Prostate gland (tissue), 2 donors: Measurements from ENCODE around the gene SASH1. TPM values are rescaled to one million over a fixed set of nuclear protein-coding genes. Genes with fewer than 3 reads are reported as not detected.

Source experiments
- DNase-seq: peaks from one replicate; pipeline ENCODE4 v3.0.0-alpha.2; 2019; ENCODE audit warnings: low spot score
- H3K27ac ChIP-seq, 2 donors: fragments of 200-600 bp; sonication (generic); 2 replicates each; pipeline ENCODE4 v1.5.1; 2017 to 2019
- H3K27me3 ChIP-seq: fragments of 200-600 bp; sonication (generic); replicated peaks from 2 replicates; pipeline ENCODE4 v1.5.1; 2019; ENCODE audit not compliant: insufficient read depth
- H3K36me3 ChIP-seq, 2 donors: fragments of 200-600 bp; sonication (generic); 1 replicate in 1 of 2; 2 replicates in 1 of 2; pipeline versions ENCODE4 v1.5.1 to v1.8.1; 2017 to 2019
- H3K4me1 ChIP-seq: fragments of 200-600 bp; sonication (generic); replicated peaks from 2 replicates; pipeline ENCODE4 v1.5.1; 2019
- H3K4me3 ChIP-seq, 2 donors: fragments of 200-600 bp; sonication (generic); 2 replicates each; pipeline ENCODE4 v1.5.1; 2017 to 2019
- H3K9me3 ChIP-seq: fragments of 200-600 bp; sonication (generic); 2 replicates; pipeline ENCODE4 v1.5.1; 2017
- POLR2A ChIP-seq: fragments of 450-650 bp; IDR thresholded peaks from one replicate; pipeline ENCODE4 v1.6.1; 2016; ENCODE audit warnings: antibody characterized with exemption, mild to moderate bottlenecking
- POLR2AphosphoS5 ChIP-seq: sonication (generic); formaldehyde crosslinking; IDR thresholded peaks from one replicate; pipeline ENCODE4 v1.6.1; 2017; ENCODE audit warnings: antibody characterized with exemption
- WGBS: methylation state at CpG from one replicate; pipeline ENCODE4 v1.1.5; 2018; 5-methylcytosine and 5-hydroxymethylcytosine counted together
- intact Hi-C: fragments of 100-400 bp; cut with DNase I; formaldehyde crosslinking; loops from one replicate; pipeline ENCODE4 v1.14.2; 2022
- total RNA-seq, 2 donors: library from RNA; depleted of rRNA; stranded (reverse); fragments of >200 nt; gene quantifications; one replicate each; pipeline ENCODE4 v1.1.0, GENCODE V29; 2016
- TF ChIP-seq, protein P1 (sequence below), 4 experiments: fragments of 200-600 bp in 2 of 4; fragments of 450-650 bp in 2 of 4; sonication (generic) in 2 of 4; IDR thresholded peaks; 1 replicate in 3 of 4; 2 replicates in 1 of 4; pipeline ENCODE4 v1.5.1; 2016 to 2019; ENCODE audit warnings: antibody characterized with exemption in 4 of 4, mild to moderate bottlenecking in 2 of 4, moderate library complexity in 2 of 4

The SASH1 gene
- total RNA-seq, 2 donors from 2014 or later: 34.3 to 48.6 TPM

DNA sequence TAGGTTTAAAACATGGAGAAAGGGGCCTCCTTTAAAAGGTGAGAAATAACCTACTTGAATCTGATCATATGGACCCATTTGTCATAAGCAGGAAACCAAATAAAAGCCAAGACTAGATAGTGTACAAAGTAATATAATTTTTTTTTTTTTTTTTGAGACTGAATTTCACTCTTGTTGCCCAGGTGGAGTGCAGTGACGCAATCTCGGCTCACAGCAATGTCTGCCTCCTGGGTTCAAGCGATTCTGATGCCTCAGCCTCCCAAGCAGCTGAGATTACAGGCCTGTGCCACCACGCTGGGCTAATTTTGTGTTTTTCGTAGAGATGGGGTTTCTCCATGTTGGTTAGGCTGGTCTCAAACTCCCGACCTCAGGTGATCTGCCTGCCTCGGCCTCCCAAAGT is 89.2 kb downstream of the SASH1 start:
- DNase-seq: no peak
- Histone ChIP-seq H3K36me3 (no peaks in the 10 kb centered on the region), H3K27ac (no peak overlapping the region), H3K4me1 (no peaks in the 10 kb centered on the region), H3K4me3 (no peak overlapping the region), H3K9me3 (no peaks in the 10 kb centered on the region), H3K27me3 (no peaks in the 10 kb centered on the region)
- TF ChIP-seq, protein P1, sequence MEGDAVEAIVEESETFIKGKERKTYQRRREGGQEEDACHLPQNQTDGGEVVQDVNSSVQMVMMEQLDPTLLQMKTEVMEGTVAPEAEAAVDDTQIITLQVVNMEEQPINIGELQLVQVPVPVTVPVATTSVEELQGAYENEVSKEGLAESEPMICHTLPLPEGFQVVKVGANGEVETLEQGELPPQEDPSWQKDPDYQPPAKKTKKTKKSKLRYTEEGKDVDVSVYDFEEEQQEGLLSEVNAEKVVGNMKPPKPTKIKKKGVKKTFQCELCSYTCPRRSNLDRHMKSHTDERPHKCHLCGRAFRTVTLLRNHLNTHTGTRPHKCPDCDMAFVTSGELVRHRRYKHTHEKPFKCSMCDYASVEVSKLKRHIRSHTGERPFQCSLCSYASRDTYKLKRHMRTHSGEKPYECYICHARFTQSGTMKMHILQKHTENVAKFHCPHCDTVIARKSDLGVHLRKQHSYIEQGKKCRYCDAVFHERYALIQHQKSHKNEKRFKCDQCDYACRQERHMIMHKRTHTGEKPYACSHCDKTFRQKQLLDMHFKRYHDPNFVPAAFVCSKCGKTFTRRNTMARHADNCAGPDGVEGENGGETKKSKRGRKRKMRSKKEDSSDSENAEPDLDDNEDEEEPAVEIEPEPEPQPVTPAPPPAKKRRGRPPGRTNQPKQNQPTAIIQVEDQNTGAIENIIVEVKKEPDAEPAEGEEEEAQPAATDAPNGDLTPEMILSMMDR (IDR thresholded peaks at IDR 0.05): no peak
- no peak for TF ChIP-seq POLR2AphosphoS5
- no peak for TF ChIP-seq POLR2A
- intact Hi-C loops: no loop called here
- whole genome bisulfite sequencing: 92% methylated on average over 7 of the region's 7 CpGs

DNA sequence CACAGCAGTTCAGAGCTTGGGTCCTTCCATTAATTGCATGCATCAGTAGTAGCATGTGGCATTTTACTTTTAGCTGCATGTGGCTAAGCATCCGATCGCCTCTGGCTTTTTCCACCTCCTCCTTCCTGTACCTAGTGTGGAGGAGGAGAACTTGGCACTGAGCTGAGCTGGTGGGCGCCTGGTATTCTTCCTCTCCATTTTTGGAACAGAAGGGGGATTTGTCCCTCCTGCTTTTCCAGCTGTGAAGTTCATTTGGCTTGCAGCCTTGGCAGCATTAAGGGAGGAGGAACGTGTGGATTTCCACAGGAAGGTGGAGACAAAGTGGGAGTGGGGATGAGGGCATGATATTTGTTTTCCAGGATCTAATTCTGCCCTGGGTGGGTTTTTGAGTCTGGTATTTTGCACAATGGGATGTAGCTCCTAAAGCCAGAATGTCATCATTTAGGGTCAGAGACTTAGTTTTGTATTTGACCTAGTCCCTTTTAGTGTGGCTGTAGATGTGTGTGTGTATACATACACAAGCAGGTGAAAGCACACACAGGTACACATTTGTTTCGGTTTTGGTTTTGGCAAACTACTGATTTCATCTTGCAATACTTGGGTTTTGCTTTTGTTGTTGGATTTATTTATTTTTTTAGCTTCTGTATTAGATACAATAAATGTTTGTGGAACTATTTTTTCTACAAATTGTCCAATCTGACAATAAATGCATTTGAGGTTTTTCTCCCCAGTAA is 90.0 kb downstream of the SASH1 start:
- Histone ChIP-seq H3K9me3 (no peaks in the 10 kb centered on the region), H3K27ac (no peak overlapping the region), H3K36me3 (no peaks in the 10 kb centered on the region), H3K27me3 (no peaks in the 10 kb centered on the region), H3K4me3 (no peak overlapping the region), H3K4me1 (no peaks in the 10 kb centered on the region)
- TF ChIP-seq POLR2AphosphoS5 (no peak), POLR2A (no peak)
- TF ChIP-seq, protein P1 (IDR thresholded peaks at IDR 0.05): no peak
- WGBS: 35% methylated on average over 5 of the region's 5 CpGs
- DNase-seq: no peak
- intact Hi-C loops: no loop called here

DNA sequence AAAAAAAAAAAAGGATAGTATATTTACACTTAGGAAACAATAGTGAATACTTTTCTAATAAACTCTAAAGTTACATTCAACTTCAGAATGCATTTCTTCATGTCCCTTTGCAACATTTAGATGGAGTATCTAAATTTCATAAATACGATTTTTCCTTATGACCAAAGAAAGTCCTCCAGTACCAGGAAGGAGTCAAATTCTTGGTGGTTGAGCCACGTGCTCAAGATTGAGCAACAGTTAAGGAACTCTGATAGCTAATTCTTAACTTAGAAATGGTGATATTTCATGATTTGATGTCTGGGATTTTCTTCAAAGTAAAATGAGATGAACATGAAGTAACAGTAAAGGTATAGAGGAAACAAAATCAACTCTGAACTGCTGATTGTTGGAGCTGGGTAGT is 92.7 kb downstream of the SASH1 start:
- intact Hi-C loops: no loop called here
- no peaks in the 10 kb centered on the region for H3K36me3 ChIP-seq
- no peaks in the 10 kb centered on the region for H3K27me3 ChIP-seq
- 64% methylated on average over 2 of the region's 2 CpGs for WGBS
- no peaks in the 10 kb centered on the region for H3K4me1 ChIP-seq
- H3K27ac ChIP-seq: no peak overlapping the region
- DNase-seq: no peak
- TF ChIP-seq POLR2A (no peak), POLR2AphosphoS5 (no peak)
- TF ChIP-seq, protein P1 (IDR thresholded peaks at IDR 0.05): no peak
- H3K9me3 ChIP-seq: no peaks in the 10 kb centered on the region
- H3K4me3 ChIP-seq: no peak overlapping the region

DNA sequence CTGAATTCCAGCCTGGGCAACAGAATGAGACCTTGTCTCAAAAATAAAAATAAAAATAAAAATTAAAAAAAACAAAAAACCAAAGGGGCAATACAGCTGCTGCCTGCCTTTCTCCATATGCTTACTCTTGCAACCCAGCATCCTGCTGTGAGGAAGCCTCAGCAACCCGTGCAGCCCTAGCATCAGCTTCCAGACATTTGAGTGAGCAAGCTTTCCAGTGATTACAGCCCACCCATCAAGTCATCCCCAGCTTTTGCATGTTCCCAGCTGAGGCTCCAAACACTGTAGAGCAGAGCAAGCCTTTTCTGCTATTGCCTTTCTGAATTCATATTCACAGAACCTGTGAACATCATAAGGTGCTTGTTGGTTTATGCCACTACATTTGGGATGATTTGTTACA is 93.8 kb downstream of the SASH1 start:
- Histone ChIP-seq H3K27ac (no peak overlapping the region), H3K9me3 (no peaks in the 10 kb centered on the region), H3K36me3 (no peaks in the 10 kb centered on the region), H3K4me1 (no peaks in the 10 kb centered on the region), H3K27me3 (no peaks in the 10 kb centered on the region), H3K4me3 (no peak overlapping the region)
- intact Hi-C loops: no loop called here
- DNase-seq: no peak
- WGBS: 91% methylated on average over 1 of the region's 1 CpG
- TF ChIP-seq POLR2AphosphoS5: no peak
- TF ChIP-seq POLR2A: no peak
- TF ChIP-seq, protein P1 (IDR thresholded peaks at IDR 0.05): no peak

DNA sequence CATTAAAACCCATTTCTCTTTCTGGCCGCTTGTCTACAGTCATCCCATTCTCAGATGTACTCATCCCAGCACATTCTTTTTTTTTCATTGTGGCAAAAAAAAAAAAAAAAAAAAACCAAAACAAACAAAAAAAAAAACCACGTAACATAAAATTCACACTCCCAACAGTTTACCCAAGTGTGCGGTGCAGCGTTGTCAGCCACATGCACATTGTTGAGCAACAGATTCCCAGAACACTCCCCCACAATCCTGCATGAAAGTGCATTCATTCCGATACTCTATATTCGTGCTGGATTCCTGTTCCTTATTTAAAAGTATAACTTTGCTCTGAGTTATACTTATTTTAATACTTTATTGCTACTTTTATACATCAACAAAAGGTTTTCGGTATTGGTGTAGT is 96.0 kb downstream of the SASH1 start:
- TF ChIP-seq, protein P1 (IDR thresholded peaks at IDR 0.05): no peak
- TF ChIP-seq POLR2AphosphoS5 (no peak), POLR2A (no peak)
- intact Hi-C loops: no loop called here
- H3K27ac ChIP-seq: no peak overlapping the region
- no peaks in the 10 kb centered on the region for H3K9me3 ChIP-seq
- no peaks in the 10 kb centered on the region for H3K27me3 ChIP-seq
- no peak overlapping the region for H3K4me3 ChIP-seq
- no peak for DNase-seq
- no peaks in the 10 kb centered on the region for H3K36me3 ChIP-seq
- 86% methylated on average over 7 of the region's 7 CpGs for WGBS
- no peaks in the 10 kb centered on the region for H3K4me1 ChIP-seq
